Astrocyte of the spinal cord (primary cell): Measurements from ENCODE around the gene BBIP1.

ENCODE experiments used
- DNase-seq: peaks from one replicate; pipeline ENCODE4 v3.0.0; 2011; ENCODE audit warnings: low read depth, low spot score
- H3K4me3 ChIP-seq: 2 replicates; pipeline ENCODE4 v1.5.1; 2011; ENCODE audit warnings: low read depth, mild to moderate bottlenecking, low read length, moderate library complexity
- in situ Hi-C: cut with HindIII; loops from 2 replicates; pipeline ENCODE4 v1.10.0; 2017; ENCODE audit warnings: low sequenced_read_pairs
- TF ChIP-seq, protein P1 (sequence below): IDR thresholded peaks from 2 replicates; pipeline ENCODE4 v1.5.1; 2012; ENCODE audit warnings: low read depth, mild to moderate bottlenecking, low read length, inconsistent platforms

BBIP1 gene

GRCh38 chr10:110850099-110850498 is 68.9 kb downstream of the BBIP1 start:
- H3K4me3 ChIP-seq: no peak overlapping the region
- no peak for DNase-seq
- in situ Hi-C loops: no loop called here
- TF ChIP-seq, protein P1, sequence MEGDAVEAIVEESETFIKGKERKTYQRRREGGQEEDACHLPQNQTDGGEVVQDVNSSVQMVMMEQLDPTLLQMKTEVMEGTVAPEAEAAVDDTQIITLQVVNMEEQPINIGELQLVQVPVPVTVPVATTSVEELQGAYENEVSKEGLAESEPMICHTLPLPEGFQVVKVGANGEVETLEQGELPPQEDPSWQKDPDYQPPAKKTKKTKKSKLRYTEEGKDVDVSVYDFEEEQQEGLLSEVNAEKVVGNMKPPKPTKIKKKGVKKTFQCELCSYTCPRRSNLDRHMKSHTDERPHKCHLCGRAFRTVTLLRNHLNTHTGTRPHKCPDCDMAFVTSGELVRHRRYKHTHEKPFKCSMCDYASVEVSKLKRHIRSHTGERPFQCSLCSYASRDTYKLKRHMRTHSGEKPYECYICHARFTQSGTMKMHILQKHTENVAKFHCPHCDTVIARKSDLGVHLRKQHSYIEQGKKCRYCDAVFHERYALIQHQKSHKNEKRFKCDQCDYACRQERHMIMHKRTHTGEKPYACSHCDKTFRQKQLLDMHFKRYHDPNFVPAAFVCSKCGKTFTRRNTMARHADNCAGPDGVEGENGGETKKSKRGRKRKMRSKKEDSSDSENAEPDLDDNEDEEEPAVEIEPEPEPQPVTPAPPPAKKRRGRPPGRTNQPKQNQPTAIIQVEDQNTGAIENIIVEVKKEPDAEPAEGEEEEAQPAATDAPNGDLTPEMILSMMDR: no peak
